LNCAP (cell line): ENCODE measurements around the gene RPL6.

ENCODE experiments used
- CTCF ChIP-seq: fragments of 450-650 bp; IDR thresholded peaks from 2 replicates; pipeline ENCODE4 v1.5.1; 2017; ENCODE audit warnings: mild to moderate bottlenecking

The RPL6 gene

GRCh38 chr12:112357214-112357613, 52.2 kb downstream of the RPL6 start:
- no peak for TF ChIP-seq CTCF
